Stimulated activated CD8-positive, alpha-beta memory T cell treated with anti-CD3 and anti-CD28 coated beads, Interleukin-15, amount 100 ng/mL, for 1 hour (primary cell): ENCODE results near the gene PTPRZ1.

Source experiments
- DNase-seq: peaks from one replicate; pipeline ENCODE4 v3.0.0-alpha.2; 2020; ENCODE audit warnings: low read depth

The PTPRZ1 gene

GRCh38 chr7:122055073-122055472, 182.1 kb downstream of the PTPRZ1 start:
- DNase-seq = no peak

GRCh38 chr7:122056977-122057376, 184.0 kb downstream of the PTPRZ1 start:
- no peak for DNase-seq

DNA sequence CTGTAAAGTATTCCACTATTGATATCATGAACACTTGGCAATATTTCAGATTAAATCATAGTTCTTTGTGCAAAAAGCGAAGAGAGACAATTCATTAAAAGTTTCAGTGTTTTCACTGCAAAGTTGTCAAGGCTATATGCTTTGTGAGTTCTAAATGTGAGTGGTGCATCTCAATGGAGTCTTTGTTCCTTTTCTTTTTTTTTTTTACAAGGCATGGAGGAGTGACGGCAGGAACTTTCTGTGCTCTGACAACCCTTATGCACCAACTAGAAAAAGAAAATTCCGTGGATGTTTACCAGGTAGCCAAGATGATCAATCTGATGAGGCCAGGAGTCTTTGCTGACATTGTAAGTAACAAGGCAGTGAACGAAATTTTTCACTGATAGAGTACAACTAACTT, 186.6 kb downstream of the PTPRZ1 start:
- DNase-seq = no peak

DNA sequence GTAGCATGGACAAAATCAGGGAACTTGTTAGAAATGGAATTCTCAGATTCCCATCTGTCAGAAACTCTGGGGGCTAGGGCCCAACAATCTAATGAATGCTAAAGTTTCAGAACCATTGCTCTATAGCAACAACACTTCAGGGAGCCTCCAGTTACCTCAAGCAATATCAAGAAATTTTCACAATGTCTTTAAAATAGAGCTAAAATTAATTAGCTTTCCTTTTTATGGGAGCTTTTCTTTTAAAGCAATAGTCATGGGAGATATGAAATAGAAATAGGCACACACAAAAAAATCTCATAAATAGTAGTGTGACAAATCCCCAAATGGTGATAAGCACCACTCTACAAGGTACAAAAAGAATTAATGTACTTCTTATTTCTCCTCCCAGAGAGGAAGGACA, 190.2 kb downstream of the PTPRZ1 start:
- no peak for DNase-seq

DNA sequence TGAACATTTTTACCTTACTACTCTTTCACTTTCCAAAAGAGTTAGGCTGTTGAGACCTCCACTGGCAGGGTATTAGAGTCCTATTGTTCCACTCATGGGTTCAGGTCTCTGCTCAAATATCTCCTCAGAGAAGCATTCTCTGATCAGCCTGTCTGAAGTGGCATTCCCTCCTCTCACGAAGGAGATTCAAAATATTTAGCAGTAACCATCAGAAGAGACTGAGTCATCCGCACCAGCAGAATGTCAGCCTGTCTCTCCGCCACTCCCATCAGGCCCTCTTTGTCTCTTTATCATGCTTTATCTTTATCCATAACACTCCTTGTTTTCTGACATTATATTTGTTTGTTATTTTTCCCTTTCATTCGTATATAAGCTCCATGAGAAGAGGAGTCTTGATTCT, 192.0 kb downstream of the PTPRZ1 start:
- no peak for DNase-seq

DNA sequence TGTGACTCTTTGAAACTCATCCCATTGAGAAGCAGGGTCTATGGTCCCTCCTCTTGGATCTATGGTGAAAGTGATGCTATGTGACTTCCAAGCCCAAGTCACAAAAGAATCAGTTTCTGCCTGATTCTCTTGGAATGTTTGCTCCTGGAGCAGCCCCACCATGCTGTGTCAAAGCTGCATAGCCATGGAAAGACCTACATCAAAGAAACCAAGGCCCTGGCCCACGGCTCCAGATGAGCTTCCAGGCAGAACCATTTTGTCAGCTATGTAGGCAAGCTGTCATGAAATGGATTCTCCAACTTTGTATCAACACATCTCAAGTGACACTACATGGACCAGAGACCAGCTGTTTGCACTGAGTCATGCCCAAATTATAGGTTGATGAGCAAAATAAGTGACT, 194.1 kb downstream of the PTPRZ1 start:
- DNase-seq = no peak

- no peak for DNase-seq
Observed at GRCh38 chr7:122068046-122068445, 195.1 kb downstream of the PTPRZ1 start.

DNA sequence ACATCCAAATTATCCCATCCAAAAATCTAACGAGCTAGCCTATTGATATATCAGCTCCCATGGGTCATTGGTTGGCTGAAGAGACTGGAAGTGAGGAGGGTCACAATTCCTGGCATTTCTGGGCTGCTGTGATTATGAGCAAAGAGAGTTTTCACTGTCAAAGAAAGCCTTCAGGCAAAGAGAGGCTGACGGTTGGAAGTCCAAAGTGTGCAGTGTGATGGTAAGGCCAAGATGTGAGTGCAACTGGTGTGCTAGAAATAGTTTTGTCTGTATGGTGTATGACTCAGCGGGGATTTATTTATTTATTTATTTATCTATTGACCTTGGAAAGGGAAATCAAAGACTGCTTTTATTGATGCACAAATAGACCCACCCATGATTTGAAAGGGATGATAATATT, 196.0 kb downstream of the PTPRZ1 start:
- no peak for DNase-seq

DNA sequence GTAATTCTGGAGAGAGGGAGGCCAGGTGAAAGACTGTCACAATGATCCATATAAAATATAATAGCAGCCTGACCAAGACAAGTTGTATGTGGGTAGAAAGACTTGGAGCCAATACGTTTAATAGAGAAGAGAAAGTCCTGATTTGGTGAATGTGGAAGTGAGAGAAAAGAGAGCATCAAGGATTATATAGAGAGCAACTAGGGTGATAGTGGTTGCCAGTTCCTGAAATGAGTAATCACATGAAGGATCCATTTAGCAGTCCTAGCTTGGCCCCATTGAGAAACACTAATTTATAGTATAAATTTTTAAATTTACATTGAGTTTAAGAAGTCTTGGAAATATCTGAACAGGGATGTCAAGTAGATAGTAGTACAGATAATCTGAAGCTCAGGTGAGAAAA, 197.1 kb downstream of the PTPRZ1 start:
- DNase-seq = no peak

GRCh38 chr7:122070834-122071233, 197.9 kb downstream of the PTPRZ1 start:
- no peak for DNase-seq

- no peak for DNase-seq
Observed at GRCh38 chr7:122072272-122072671, 199.3 kb downstream of the PTPRZ1 start.

DNA sequence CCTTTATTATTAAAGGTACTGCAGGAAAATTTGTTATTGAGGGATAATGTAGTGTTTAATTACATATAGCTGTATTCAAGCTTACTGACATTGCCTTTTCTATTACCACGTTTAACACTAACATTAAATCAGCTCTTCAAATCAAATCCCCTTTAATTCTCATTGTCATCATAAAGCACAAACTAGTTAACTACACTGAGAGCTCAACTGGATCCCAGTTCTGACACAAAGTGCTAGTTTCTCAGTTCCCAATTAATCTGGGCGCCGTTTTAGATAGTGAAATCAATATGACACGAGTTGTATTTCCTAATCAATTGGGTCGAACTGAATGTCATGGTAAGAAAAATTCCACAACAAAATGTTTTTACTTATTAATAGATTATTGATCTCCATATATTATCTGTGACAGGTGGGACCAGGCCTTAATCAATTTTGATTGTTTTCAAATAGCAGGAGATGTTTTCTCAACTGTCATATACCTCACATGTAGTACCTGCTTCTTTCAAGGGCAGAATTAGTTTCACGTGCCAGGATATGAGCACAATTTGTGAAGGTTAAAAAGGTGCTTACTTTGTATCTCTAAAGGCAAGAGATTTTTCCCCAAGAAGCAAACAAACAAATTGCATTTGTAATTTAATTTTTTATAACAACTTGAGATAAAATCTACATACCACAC, 200.1 kb downstream of the PTPRZ1 start:
- DNase-seq = no peak

- DNase-seq = no peak
Observed at GRCh38 chr7:122073635-122074034, 200.7 kb downstream of the PTPRZ1 start.

DNA sequence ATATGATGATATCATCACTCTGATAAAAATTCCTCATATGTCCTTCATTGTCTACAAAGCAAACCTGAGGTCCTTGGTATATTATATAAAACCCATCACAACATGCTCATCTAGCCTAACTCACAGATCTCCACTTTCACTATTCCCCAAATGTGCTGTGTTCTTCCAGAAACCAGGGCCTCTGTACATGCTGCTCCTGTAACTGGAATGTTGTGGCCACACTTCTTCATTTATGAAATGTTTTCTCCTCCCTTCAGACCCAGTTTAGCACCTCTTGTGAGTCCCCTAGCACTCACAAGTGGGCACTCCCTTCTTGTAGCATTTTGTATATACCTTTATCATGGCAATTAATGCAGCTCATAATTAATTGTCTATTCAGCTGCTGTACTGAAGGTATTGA, 209.2 kb downstream of the PTPRZ1 start:
- no peak for DNase-seq

- DNase-seq = no peak
Observed at GRCh38 chr7:122082670-122083069, 209.7 kb downstream of the PTPRZ1 start.

- peak; percentile 5 for DNase-seq
Observed at GRCh38 chr7:122092964-122093797, 220.2 kb downstream of the PTPRZ1 start.

GRCh38 chr7:122094549-122094948, 221.6 kb downstream of the PTPRZ1 start:
- DNase-seq = no peak

DNA sequence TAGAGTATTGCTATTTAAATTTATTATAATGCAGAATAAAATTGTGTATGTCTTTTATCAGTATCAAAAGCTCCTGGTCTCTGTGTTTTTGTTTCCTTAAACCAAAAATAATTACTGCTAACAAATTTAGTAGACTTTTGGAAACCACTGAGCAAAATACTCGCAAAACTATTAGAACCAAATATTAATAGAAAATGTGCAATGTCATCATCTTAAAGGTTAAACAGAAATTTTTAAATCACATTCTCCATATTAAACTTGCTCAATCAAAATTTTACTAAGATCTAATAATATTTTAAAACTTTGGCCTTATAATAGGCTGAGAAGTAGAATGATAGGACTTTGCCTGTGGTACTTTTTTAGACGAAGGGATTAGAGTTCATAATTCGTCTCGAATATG, 222.7 kb downstream of the PTPRZ1 start:
- no peak for DNase-seq

- no peak for DNase-seq
Observed at GRCh38 chr7:122100021-122100420, 227.1 kb downstream of the PTPRZ1 start.

DNA sequence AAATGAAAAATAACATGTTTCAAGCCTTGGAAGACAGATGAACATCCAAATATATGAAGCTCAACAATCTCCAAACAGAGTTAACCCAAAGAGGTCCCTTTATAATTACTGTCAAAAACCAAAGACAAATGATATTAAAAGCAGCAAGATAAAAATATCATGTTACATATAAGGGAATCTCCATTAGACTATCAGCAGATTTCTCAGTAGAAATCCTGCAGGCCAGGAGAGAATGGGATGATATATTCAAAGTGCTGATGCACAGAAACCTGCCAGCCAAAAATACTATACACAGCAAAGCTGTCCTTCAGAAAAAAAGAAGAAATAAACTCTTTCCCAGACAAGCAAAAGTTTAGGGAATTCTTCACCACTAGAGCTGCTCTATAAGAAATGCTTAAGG, 230.1 kb downstream of the PTPRZ1 start:
- no peak for DNase-seq
